ENCODE measurements around the gene VANGL2. TPM values are rescaled to one million over a fixed set of nuclear protein-coding genes. Genes with fewer than 3 reads are reported as not detected.
A peak's percentile ranks its signal among the peaks of the same experiment; 100 is the strongest.

The VANGL2 gene
- total and polyA plus RNA-seq, 2 experiments from 2014 or later: 17.7 to 51.3 TPM

GRCh38 chr1:160375788-160376524, 24.4 kb upstream of the VANGL2 start:
- Histone ChIP-seq H3K4me3 (peak overlapping the region; percentile 6; the same call in 1 of the 2 replicates), H3K79me2 (replicated peaks; ENCODE audit: insufficient read depth) (no peaks in the 10 kb centered on the region), H3K27ac (ENCODE audit: low read depth) (no peak overlapping the region; the same call in 1 of the 2 replicates), H2AFZ (peak overlapping the region; percentile 97; the same call in 1 of the 2 replicates), H3K27me3 (ENCODE audit: insufficient read depth) (no peaks in the 10 kb centered on the region), H3F3A (replicated peaks; ENCODE audit: low read depth) (0 out of 2 replicates have a peak, but pooled peaks cover 5% of the 10 kb centered on the region), H4K20me1 (replicated peaks; ENCODE audit: insufficient read depth) (no peaks in the 10 kb centered on the region), H3K36me3 (ENCODE audit: insufficient read depth) (no peaks in the 10 kb centered on the region), H3K4me1 (ENCODE audit: insufficient read depth) (peaks cover 34% of the 10 kb centered on the region), H3K4me2 (peak overlapping the region; percentile 84), H3K9me2 (ENCODE audit: insufficient read depth) (no peaks in the 10 kb centered on the region)
- H3K36me3 Mint-ChIP-seq (ENCODE audit: low read depth): no peaks in the 10 kb centered on the region; the same call in 2 of the 3 replicates
- H3K27me3 Mint-ChIP-seq (ENCODE audit: insufficient read depth, low read depth, poor library complexity): peaks cover 14% of the 10 kb centered on the region
- H3K27ac Mint-ChIP-seq: no peak overlapping the region
- H3K4me1 Mint-ChIP-seq: peaks cover 48% of the 10 kb centered on the region
- peak; percentile 77 for ATAC-seq
- peak; percentile 71 for DNase-seq (ENCODE audit: low spot score)
- H3K4me3 Mint-ChIP-seq: peak overlapping the region; percentile 27
- 0 out of 2 replicates have a peak, but pooled peaks have one; percentile 31 for TF ChIP-seq CREB1 (CRISPR knock-in tag; IDR thresholded peaks at IDR 0.05; ENCODE audit: low read depth)
- no peak for TF ChIP-seq ZNF331 (CRISPR knock-in tag; IDR thresholded peaks at IDR 0.05; ENCODE audit: low read depth)
- no peaks in the 10 kb centered on the region for H3K9me3 Mint-ChIP-seq

- Mint-ChIP-seq H3K4me3 (peak overlapping the region; percentile 27), H3K27me3 (ENCODE audit: insufficient read depth, low read depth, poor library complexity) (peaks cover 14% of the 10 kb centered on the region), H3K27ac (peak overlapping the region; percentile 23; the same call in 1 of the 2 replicates), H3K36me3 (ENCODE audit: low read depth) (no peaks in the 10 kb centered on the region; the same call in 2 of the 3 replicates), H3K4me1 (peaks cover 43% of the 10 kb centered on the region), H3K9me3 (no peaks in the 10 kb centered on the region)
- ATAC-seq (peak; percentile 79), DNase-seq (ENCODE audit: low spot score) (peak; percentile 92)
- H3K4me2 ChIP-seq: peak overlapping the region; percentile 84
- H2AFZ ChIP-seq: no peak overlapping the region
- H3K27me3 ChIP-seq (ENCODE audit: insufficient read depth): no peaks in the 10 kb centered on the region
- no peaks in the 10 kb centered on the region for H4K20me1 ChIP-seq (replicated peaks; ENCODE audit: insufficient read depth)
- TF ChIP-seq EZH2 (IDR thresholded peaks at IDR 0.05; ENCODE audit: low read depth, unreplicated experiment) (no peak), CTCF (conservative IDR thresholded peaks at IDR 0.05; ENCODE audit: low read depth in 2 of 2) (peak; percentile 98 to 99)
- TF ChIP-seq, protein P1, sequence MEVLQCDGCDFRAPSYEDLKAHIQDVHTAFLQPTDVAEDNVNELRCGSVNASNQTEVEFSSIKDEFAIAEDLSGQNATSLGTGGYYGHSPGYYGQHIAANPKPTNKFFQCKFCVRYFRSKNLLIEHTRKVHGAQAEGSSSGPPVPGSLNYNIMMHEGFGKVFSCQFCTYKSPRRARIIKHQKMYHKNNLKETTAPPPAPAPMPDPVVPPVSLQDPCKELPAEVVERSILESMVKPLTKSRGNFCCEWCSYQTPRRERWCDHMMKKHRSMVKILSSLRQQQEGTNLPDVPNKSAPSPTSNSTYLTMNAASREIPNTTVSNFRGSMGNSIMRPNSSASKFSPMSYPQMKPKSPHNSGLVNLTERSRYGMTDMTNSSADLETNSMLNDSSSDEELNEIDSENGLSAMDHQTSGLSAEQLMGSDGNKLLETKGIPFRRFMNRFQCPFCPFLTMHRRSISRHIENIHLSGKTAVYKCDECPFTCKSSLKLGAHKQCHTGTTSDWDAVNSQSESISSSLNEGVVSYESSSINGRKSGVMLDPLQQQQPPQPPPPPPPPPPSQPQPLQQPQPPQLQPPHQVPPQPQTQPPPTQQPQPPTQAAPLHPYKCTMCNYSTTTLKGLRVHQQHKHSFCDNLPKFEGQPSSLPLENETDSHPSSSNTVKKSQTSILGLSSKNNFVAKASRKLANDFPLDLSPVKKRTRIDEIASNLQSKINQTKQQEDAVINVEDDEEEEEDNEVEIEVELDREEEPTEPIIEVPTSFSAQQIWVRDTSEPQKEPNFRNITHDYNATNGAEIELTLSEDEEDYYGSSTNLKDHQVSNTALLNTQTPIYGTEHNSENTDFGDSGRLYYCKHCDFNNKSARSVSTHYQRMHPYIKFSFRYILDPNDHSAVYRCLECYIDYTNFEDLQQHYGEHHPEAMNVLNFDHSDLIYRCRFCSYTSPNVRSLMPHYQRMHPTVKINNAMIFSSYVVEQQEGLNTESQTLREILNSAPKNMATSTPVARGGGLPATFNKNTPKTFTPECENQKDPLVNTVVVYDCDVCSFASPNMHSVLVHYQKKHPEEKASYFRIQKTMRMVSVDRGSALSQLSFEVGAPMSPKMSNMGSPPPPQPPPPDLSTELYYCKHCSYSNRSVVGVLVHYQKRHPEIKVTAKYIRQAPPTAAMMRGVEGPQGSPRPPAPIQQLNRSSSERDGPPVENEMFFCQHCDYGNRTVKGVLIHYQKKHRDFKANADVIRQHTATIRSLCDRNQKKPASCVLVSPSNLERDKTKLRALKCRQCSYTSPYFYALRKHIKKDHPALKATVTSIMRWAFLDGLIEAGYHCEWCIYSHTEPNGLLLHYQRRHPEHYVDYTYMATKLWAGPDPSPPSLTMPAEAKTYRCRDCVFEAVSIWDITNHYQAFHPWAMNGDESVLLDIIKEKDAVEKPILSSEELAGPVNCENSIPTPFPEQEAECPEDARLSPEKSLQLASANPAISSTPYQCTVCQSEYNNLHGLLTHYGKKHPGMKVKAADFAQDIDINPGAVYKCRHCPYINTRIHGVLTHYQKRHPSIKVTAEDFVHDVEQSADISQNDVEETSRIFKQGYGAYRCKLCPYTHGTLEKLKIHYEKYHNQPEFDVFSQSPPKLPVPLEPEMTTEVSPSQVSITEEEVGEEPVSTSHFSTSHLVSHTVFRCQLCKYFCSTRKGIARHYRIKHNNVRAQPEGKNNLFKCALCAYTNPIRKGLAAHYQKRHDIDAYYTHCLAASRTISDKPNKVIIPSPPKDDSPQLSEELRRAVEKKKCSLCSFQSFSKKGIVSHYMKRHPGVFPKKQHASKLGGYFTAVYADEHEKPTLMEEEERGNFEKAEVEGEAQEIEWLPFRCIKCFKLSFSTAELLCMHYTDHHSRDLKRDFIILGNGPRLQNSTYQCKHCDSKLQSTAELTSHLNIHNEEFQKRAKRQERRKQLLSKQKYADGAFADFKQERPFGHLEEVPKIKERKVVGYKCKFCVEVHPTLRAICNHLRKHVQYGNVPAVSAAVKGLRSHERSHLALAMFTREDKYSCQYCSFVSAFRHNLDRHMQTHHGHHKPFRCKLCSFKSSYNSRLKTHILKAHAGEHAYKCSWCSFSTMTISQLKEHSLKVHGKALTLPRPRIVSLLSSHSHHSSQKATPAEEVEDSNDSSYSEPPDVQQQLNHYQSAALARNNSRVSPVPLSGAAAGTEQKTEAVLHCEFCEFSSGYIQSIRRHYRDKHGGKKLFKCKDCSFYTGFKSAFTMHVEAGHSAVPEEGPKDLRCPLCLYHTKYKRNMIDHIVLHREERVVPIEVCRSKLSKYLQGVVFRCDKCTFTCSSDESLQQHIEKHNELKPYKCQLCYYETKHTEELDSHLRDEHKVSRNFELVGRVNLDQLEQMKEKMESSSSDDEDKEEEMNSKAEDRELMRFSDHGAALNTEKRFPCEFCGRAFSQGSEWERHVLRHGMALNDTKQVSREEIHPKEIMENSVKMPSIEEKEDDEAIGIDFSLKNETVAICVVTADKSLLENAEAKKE (CRISPR knock-in tag; IDR thresholded peaks at IDR 0.05): 0 out of 2 replicates have a peak, but pooled peaks have one; percentile 53
- H3K27ac ChIP-seq (ENCODE audit: low read depth): no peak overlapping the region
- no peaks in the 10 kb centered on the region for H3K79me2 ChIP-seq (replicated peaks; ENCODE audit: insufficient read depth)
- H3F3A ChIP-seq (replicated peaks; ENCODE audit: low read depth): 0 out of 2 replicates have a peak, but pooled peaks cover 5% of the 10 kb centered on the region
- peak overlapping the region; percentile 6; the same call in 1 of the 2 replicates for H3K4me3 ChIP-seq
- no peaks in the 10 kb centered on the region for H3K9me2 ChIP-seq (ENCODE audit: insufficient read depth)
- peaks cover 29% of the 10 kb centered on the region for H3K4me1 ChIP-seq (ENCODE audit: insufficient read depth)
- H3K36me3 ChIP-seq (ENCODE audit: insufficient read depth): no peaks in the 10 kb centered on the region
Measured at GRCh38 chr1:160376525-160377131, 23.7 kb upstream of the VANGL2 start.

All from GM23338 (cell line).